A673 (cell line): ENCODE results near the gene SRSF5. TPM values are rescaled to one million over a fixed set of nuclear protein-coding genes. Genes with fewer than 3 reads are reported as not detected.
"Not testable (repeated sequence)": the region's sequence is repeated elsewhere in the genome, so short reads cannot be mapped to it uniquely, and the experiment has no call there.

Experiments used
- BruUV-seq: library from RNA; stranded (reverse); fragments of 400-500 nt; replicated peaks from 2 replicates; lab custom pipeline; 2021; lab: Mats Ljungman, UMichigan
- CTCF ChIA-PET: fragments of 300-600 bp; sonication (Branson Sonifier 250); formaldehyde crosslinking; loops from one replicate; lab custom pipeline; 2022; ENCODE audit warnings: antibody characterized with exemption; lab: Charles Lee
- POLR2A ChIA-PET: fragments of 300-600 bp; sonication (Branson Sonifier 250); formaldehyde crosslinking; loops from one replicate; lab custom pipeline; 2022; ENCODE audit warnings: antibody characterized with exemption; ENCODE audit not compliant: low non-redundant PET; lab: Charles Lee
- DNase-seq: peaks from one replicate; pipeline ENCODE4 v3.0.0-alpha.2; 2015; ENCODE audit warnings: low spot score
- H3K27ac ChIP-seq: fragments of 200-600 bp; sonication (generic); 2 replicates; pipeline ENCODE4 v1.5.1; 2016; ENCODE audit warnings: mixed run types, low read depth, mild to moderate bottlenecking, mixed read lengths, antibody characterized with exemption, low read length; ENCODE audit not compliant: poor library complexity, severe bottlenecking
- H3K27me3 ChIP-seq: fragments of 200-600 bp; sonication (generic); replicated peaks from 2 replicates; pipeline ENCODE4 v1.6.1; 2017; ENCODE audit warnings: mixed run types, low read depth, mild to moderate bottlenecking, mixed read lengths, antibody characterized with exemption, low read length; ENCODE audit not compliant: insufficient read depth, poor library complexity
- H3K36me3 ChIP-seq: fragments of 200-600 bp; sonication (generic); 2 replicates; pipeline ENCODE4 v1.6.1; 2016; ENCODE audit warnings: mixed run types, mild to moderate bottlenecking, mixed read lengths, antibody characterized with exemption, low read length; ENCODE audit not compliant: insufficient read depth, poor library complexity, severe bottlenecking
- H3K4me1 ChIP-seq: fragments of 200-600 bp; sonication (generic); 2 replicates; pipeline ENCODE4 v1.6.1; 2017; ENCODE audit warnings: mixed run types, mild to moderate bottlenecking, mixed read lengths, antibody characterized with exemption, low read length; ENCODE audit not compliant: insufficient read depth, poor library complexity, severe bottlenecking
- H3K4me3 ChIP-seq: fragments of 200-600 bp; sonication (generic); 2 replicates; pipeline ENCODE4 v1.5.1; 2016; ENCODE audit warnings: low read depth, mixed run types, mild to moderate bottlenecking, mixed read lengths, low read length; ENCODE audit not compliant: poor library complexity, severe bottlenecking
- H3K9me3 ChIP-seq: fragments of 200-600 bp; sonication (generic); 2 replicates; pipeline ENCODE4 v1.6.1; 2016; ENCODE audit warnings: mixed run types, low read depth, mild to moderate bottlenecking, mixed read lengths, antibody characterized with exemption, low read length; ENCODE audit not compliant: poor library complexity, severe bottlenecking
- CTCF ChIP-seq: fragments of 300-800, 200-600 bp; sonication (generic); conservative IDR thresholded peaks from 2 replicates; pipeline ENCODE4 v1.5.1; 2017; ENCODE audit warnings: low read depth, mild to moderate bottlenecking, antibody characterized with exemption, low read length, moderate library complexity, mixed read lengths
- EZH2 ChIP-seq: fragments of 200-600 bp; sonication (generic); IDR thresholded peaks from 2 replicates; pipeline ENCODE4 v1.6.1; 2017; ENCODE audit warnings: borderline replicate concordance, low read depth, mild to moderate bottlenecking, mixed read lengths, antibody characterized with exemption, low read length; ENCODE audit not compliant: poor library complexity, severe bottlenecking
- intact Hi-C: fragments of 100-400 bp; cut with micrococcal nuclease; formaldehyde crosslinking; loops from one replicate; pipeline ENCODE4 v1.10.0; 2022; ENCODE audit not compliant: unreplicated experiment
- total RNA-seq: library from RNA; stranded (reverse); gene quantifications from 2 replicates; pipeline ENCODE4 v1.2.3, GENCODE V29; 2021

Gene SRSF5
- total RNA-seq, 1 experiment from 2014 or later = 324 TPM

- no TSS peak for BruUV-seq
- Histone ChIP-seq H3K27me3 (no peaks in the 10 kb centered on the region), H3K36me3 (no peaks in the 10 kb centered on the region), H3K4me3 (peak overlapping the region; percentile 35), H3K9me3 (no peaks in the 10 kb centered on the region), H3K27ac (no peak overlapping the region), H3K4me1 (peaks cover 3% of the 10 kb centered on the region)
- DNase-seq = peak; percentile 85
- POLR2A ChIA-PET = no interaction called here
- intact Hi-C loops = loop anchor here (1.0 to 10.0 kb wide), 2 partner anchors 142 to 482 kb away; no protein-coding TSS in a partner anchor
- CTCF ChIA-PET = interaction anchor here (0.6 to 1.2 kb wide), 5 partner anchors 115 to 147 kb away, joined by 3 to 19 read pairs (median 3); no protein-coding TSS in a partner anchor
- TF ChIP-seq CTCF (peak; percentile 96), EZH2 (no peak)
These were observed 40.0 kb upstream of the SRSF5 start for GRCh38 chr14:69726761-69727511.

- H3K4me1 ChIP-seq = peaks cover 3% of the 10 kb centered on the region
- ChIA-PET POLR2A (no interaction called here), CTCF (interaction anchor here (0.7 to 1.2 kb wide), 2 partner anchors 148 to 185 kb away, joined by 3 read pairs; no protein-coding TSS in a partner anchor)
- no peaks in the 10 kb centered on the region for H3K36me3 ChIP-seq
- no peaks in the 10 kb centered on the region for H3K9me3 ChIP-seq
- no peaks in the 10 kb centered on the region for H3K27me3 ChIP-seq
- TF ChIP-seq EZH2 (no peak), CTCF (no peak)
- intact Hi-C loops = loop anchor here (1.0 to 10.0 kb wide), 2 partner anchors 143 to 483 kb away; no protein-coding TSS in a partner anchor
- no peak for DNase-seq
- H3K27ac ChIP-seq = no peak overlapping the region
- no peak overlapping the region for H3K4me3 ChIP-seq
- BruUV-seq = no TSS peak
These were observed 39.1 kb upstream of the SRSF5 start for GRCh38 chr14:69727860-69728259.

- DNase-seq, H3K27ac ChIP-seq, H3K9me3 ChIP-seq, H3K4me1 ChIP-seq, POLR2A ChIA-PET, intact Hi-C loops, H3K36me3 ChIP-seq, H3K27me3 ChIP-seq, BruUV-seq, H3K4me3 ChIP-seq: not testable (repeated sequence)
- CTCF ChIA-PET = interaction anchor here (0.7 kb wide), 1 partner anchor 296 kb away, joined by 3 read pairs; no protein-coding TSS in a partner anchor
These were observed 34.9 kb upstream of the SRSF5 start for GRCh38 chr14:69731919-69732598.

DNA sequence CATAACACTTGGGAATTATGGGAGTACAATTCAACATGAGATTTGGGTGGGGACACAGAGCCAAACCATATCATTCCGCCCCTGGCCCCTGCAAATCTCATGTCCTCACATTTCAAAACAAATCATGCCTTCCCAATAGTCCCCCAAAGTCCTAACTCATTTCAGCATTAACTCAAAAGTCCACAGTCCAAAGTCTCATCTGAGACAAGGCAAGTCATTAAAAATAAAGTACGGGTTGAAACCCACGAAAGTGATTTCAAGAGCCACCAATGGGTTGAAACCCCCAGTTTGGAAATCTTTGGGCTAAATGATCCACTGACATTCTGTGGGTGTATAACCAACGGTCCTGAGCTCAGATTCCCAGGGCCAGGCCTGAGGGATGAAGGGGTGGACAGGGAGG, 30.5 kb upstream of the SRSF5 start:
- intact Hi-C loops, H3K4me3 ChIP-seq, BruUV-seq, H3K36me3 ChIP-seq, CTCF ChIA-PET, H3K27ac ChIP-seq, DNase-seq, H3K27me3 ChIP-seq, H3K4me1 ChIP-seq, POLR2A ChIA-PET, H3K9me3 ChIP-seq: not testable (repeated sequence)
